ENCODE results near the gene FGF14.

Gene FGF14

DNA sequence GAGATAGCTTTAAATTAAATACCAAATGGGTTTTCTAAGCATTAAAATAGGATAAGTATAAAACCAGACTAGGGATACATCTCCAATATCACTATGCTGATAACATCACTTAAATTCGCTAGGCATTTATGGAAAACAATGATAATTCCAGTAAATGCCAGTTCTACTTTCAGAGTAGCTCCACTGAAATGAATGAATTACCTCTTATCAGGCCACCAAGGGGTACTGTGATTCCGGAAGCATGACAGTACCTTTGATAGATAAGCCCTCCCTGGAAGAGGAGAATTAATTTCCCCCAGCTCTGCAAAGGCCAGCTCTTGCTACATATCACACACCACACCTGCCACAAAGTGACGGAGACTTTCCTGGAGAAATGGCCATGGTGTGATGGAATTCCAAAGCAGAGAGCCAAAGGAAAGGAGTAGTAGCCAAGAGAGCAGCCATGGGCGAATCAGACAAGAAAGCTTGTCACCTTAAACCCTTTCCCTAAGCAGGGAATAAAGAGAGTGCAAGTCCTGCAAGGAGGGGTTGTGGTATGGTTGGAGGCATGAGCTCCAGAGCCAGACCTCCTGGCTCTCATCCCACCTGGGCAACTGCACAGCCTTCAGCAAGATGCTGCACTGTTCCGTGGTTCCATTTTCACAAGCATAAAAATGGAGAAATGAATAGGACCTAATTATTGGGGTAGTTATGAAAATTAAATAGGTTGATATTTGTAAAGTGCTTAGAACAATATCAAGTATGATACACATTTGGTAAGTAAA lies 423.1 kb downstream of the FGF14 start:
- H3K27ac ChIP-seq (ENCODE audit: poor library complexity, severe bottlenecking), result no peak overlapping the region
- no peak for ATAC-seq (ENCODE audit: low read depth)
- H3K36me3 ChIP-seq (ENCODE audit: low read depth), result no peaks in the 10 kb centered on the region
- H3K9me3 ChIP-seq (ENCODE audit: severe bottlenecking), result no peaks in the 10 kb centered on the region
- DNase-seq (ENCODE audit: low spot score), result no peak
- no peaks in the 10 kb centered on the region for H3K27me3 ChIP-seq (ENCODE audit: insufficient read depth, poor library complexity, severe bottlenecking)
- TF ChIP-seq, protein P1, sequence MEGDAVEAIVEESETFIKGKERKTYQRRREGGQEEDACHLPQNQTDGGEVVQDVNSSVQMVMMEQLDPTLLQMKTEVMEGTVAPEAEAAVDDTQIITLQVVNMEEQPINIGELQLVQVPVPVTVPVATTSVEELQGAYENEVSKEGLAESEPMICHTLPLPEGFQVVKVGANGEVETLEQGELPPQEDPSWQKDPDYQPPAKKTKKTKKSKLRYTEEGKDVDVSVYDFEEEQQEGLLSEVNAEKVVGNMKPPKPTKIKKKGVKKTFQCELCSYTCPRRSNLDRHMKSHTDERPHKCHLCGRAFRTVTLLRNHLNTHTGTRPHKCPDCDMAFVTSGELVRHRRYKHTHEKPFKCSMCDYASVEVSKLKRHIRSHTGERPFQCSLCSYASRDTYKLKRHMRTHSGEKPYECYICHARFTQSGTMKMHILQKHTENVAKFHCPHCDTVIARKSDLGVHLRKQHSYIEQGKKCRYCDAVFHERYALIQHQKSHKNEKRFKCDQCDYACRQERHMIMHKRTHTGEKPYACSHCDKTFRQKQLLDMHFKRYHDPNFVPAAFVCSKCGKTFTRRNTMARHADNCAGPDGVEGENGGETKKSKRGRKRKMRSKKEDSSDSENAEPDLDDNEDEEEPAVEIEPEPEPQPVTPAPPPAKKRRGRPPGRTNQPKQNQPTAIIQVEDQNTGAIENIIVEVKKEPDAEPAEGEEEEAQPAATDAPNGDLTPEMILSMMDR (IDR thresholded peaks at IDR 0.05; ENCODE audit: poor library complexity, severe bottlenecking), result no peak
- no peak overlapping the region for H3K4me3 ChIP-seq (ENCODE audit: severe bottlenecking)
- no peaks in the 10 kb centered on the region for H3K4me1 ChIP-seq (ENCODE audit: insufficient read depth, poor library complexity, severe bottlenecking)

DNA sequence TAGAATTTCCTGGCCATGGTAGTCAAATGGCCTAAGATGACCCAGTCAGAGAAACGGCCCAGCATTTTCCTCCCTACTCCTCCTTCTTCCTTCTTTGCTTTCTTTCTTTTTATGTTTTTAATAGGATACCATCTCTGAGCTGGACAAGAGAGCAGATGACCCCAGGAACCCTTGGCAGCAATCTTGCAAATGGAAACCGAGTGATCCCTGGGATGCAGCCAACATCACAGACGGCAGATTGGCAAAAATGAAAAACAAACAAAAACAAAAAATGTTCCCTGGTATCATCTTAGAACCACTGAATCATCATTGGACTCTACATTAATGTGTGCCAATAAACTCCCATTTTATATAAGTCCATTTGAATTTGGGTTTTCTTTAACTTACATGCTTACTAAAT lies 424.4 kb downstream of the FGF14 start:
- H3K4me3 ChIP-seq (ENCODE audit: severe bottlenecking), result no peak overlapping the region
- no peaks in the 10 kb centered on the region for H3K9me3 ChIP-seq (ENCODE audit: severe bottlenecking)
- no peaks in the 10 kb centered on the region for H3K36me3 ChIP-seq (ENCODE audit: low read depth)
- no peak for DNase-seq (ENCODE audit: low spot score)
- no peaks in the 10 kb centered on the region for H3K27me3 ChIP-seq (ENCODE audit: insufficient read depth, poor library complexity, severe bottlenecking)
- H3K27ac ChIP-seq (ENCODE audit: poor library complexity, severe bottlenecking), result no peak overlapping the region
- no peaks in the 10 kb centered on the region for H3K4me1 ChIP-seq (ENCODE audit: insufficient read depth, poor library complexity, severe bottlenecking)
- ATAC-seq (ENCODE audit: low read depth), result no peak
- TF ChIP-seq, protein P1 (IDR thresholded peaks at IDR 0.05; ENCODE audit: poor library complexity, severe bottlenecking), result no peak

DNA sequence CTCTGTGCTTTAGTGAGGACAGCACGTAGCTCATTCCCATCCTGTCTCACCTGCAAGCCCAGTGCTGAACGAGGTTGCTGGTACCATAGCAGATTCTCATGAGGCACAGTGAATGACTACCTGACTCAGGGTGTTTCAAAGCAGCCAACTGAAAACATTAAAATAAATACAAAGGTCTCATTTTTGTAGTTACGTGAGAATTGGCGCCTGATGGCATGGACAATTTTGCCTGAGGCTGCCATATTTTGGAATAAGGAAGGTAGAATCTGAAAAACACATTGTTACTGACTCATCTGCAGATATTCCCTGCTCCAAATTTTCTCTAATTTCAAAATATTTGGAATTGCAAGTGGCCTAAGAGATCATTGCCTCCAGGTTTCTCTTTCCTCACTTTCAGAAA lies 429.7 kb downstream of the FGF14 start:
- DNase-seq (ENCODE audit: low spot score), result no peak
- ATAC-seq (ENCODE audit: low read depth), result no peak

DNA sequence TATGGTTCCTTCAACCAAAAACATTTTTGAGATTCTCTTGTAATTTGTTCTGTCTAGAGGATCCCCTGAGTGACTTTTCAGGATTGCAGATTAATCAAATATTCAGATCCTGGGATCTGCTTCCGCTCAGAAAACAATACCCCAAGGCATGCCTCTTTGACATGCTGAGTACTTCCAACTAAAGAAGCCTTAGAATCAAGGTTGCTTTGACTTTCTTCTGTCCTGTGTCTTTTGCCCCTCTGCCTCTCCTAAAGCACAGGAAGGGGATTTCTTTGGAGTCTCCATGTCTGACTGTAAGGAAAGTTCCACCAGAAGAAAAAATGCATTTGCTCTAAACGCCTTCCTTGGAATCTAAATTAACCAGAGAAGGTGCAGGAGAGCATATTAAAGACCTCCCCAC lies 431.5 kb downstream of the FGF14 start:
- no peaks in the 10 kb centered on the region for H3K4me1 ChIP-seq (ENCODE audit: insufficient read depth, poor library complexity, severe bottlenecking)
- no peaks in the 10 kb centered on the region for H3K36me3 ChIP-seq (ENCODE audit: low read depth)
- no peak for ATAC-seq (ENCODE audit: low read depth)
- H3K27ac ChIP-seq (ENCODE audit: poor library complexity, severe bottlenecking), result no peak overlapping the region
- no peak for DNase-seq (ENCODE audit: low spot score)
- H3K4me3 ChIP-seq (ENCODE audit: severe bottlenecking), result no peak overlapping the region
- TF ChIP-seq, protein P1 (IDR thresholded peaks at IDR 0.05; ENCODE audit: poor library complexity, severe bottlenecking), result no peak
- H3K9me3 ChIP-seq (ENCODE audit: severe bottlenecking), result no peaks in the 10 kb centered on the region
- no peaks in the 10 kb centered on the region for H3K27me3 ChIP-seq (ENCODE audit: insufficient read depth, poor library complexity, severe bottlenecking)

More for the DNA sequence above, 429.7 kb downstream of the FGF14 start:
- Histone ChIP-seq H3K4me3 (ENCODE audit: severe bottlenecking) (no peak overlapping the region), H3K9me3 (ENCODE audit: severe bottlenecking) (no peaks in the 10 kb centered on the region), H3K36me3 (ENCODE audit: low read depth) (no peaks in the 10 kb centered on the region), H3K4me1 (ENCODE audit: insufficient read depth, poor library complexity, severe bottlenecking) (no peaks in the 10 kb centered on the region), H3K27ac (ENCODE audit: poor library complexity, severe bottlenecking) (no peak overlapping the region), H3K27me3 (ENCODE audit: insufficient read depth, poor library complexity, severe bottlenecking) (no peaks in the 10 kb centered on the region)
- TF ChIP-seq, protein P1 (IDR thresholded peaks at IDR 0.05; ENCODE audit: poor library complexity, severe bottlenecking), result no peak

DNA sequence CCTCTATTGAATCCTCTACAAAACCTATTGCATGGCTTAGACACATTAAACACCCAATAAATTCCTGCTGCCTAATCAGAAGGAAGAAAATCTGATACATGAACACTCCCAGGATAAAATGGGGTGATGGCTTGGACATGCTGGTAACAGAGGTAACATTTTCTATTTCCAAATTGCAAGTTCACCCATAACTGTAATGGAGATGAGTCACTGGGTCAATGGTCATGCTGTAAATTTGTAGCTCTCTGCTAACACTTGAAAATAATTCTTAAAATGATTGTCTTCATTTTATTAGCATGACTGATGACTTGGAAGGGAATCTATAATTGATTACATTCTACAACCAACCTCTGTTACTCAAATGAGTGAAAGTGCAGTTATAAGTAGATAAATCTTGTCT lies 434.1 kb downstream of the FGF14 start:
- no peaks in the 10 kb centered on the region for H3K4me1 ChIP-seq (ENCODE audit: insufficient read depth, poor library complexity, severe bottlenecking)
- TF ChIP-seq, protein P1 (IDR thresholded peaks at IDR 0.05; ENCODE audit: poor library complexity, severe bottlenecking), result no peak
- ATAC-seq (ENCODE audit: low read depth), result no peak
- peaks cover 4% of the 10 kb centered on the region for H3K27me3 ChIP-seq (ENCODE audit: insufficient read depth, poor library complexity, severe bottlenecking)
- H3K27ac ChIP-seq (ENCODE audit: poor library complexity, severe bottlenecking), result no peak overlapping the region
- no peaks in the 10 kb centered on the region for H3K9me3 ChIP-seq (ENCODE audit: severe bottlenecking)
- no peak for DNase-seq (ENCODE audit: low spot score)
- no peaks in the 10 kb centered on the region for H3K36me3 ChIP-seq (ENCODE audit: low read depth)
- no peak overlapping the region for H3K4me3 ChIP-seq (ENCODE audit: severe bottlenecking)
